CD4-positive, alpha-beta T cell treated with Interleukin-15 for 4 hours (primary cell): ENCODE results near the gene CATSPER4.

Source experiments
- DNase-seq: peaks from one replicate; pipeline ENCODE4 v3.0.0-alpha.2; 2020; ENCODE audit warnings: low spot score

Gene CATSPER4

DNA sequence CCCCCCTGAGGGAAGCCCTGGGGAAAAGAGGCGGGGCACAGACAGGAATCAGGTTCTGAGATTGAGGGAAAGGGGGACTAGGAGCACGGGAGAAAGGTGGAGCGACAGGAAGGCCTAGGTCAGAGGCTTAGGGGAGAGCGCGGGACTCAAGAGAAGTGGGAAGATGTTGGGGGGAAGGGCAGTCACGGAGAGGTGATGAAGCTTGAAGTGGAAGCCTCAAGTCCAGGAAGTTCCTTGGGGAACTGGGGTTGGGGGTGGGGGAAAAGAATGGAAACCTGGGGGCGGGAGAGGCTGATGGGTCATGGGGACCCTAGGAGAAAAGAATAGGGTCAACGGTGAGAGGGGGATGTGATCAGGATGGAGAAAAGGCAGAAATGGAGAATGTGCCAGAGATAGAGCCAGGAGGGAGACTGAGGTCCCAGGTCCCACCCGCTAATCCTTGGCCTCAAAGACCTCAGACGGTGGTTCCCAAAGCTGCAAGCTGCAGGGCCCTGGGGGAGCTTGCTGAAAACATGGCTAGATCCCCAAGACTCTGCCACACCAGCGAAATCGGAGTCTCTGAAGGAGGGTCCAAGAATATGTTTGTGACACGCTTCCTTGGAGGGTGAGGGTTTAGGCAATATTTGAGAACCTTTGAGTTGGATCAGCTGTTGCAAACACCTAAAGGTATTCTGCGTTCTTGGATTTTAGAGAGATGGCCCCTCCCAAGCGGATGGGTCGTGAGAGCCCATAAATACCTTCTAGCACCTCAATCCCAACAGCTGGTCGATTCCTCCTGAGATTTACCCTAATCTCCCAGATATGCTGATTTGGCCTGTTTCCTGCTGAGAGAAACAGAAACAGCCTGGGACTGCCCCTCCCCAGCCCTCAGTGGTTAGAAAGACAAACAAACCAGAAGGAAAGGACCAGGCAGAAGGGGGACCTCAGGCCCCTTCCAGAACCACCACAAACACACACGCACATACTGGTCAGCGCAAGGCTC lies 25.2 kb upstream of the CATSPER4 start:
- DNase-seq = no peak

DNA sequence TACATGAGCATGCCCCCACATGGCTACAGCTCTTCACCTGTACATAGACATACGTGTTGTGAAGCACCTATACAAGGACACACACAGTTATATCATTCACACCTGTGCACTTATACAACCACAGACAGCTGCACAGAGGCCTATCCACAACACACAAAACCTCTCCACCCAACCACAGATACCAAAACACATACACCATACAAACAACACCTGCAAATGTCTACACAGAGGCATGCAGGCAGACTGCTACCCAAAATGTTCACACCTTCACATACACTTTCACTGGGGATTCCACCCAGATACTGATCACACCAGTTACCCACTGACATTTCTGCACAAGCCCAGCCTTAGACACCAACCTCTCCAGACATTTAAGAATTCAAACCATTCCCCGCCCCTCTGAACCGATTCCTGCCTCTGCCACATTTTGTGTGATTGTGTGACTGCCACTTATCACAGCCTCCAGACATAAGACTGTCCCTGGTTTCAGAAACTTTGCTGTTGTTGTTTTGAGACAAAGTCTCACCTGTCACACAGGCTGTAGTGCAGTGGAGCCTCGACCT lies 23.6 kb upstream of the CATSPER4 start:
- no peak for DNase-seq

DNA sequence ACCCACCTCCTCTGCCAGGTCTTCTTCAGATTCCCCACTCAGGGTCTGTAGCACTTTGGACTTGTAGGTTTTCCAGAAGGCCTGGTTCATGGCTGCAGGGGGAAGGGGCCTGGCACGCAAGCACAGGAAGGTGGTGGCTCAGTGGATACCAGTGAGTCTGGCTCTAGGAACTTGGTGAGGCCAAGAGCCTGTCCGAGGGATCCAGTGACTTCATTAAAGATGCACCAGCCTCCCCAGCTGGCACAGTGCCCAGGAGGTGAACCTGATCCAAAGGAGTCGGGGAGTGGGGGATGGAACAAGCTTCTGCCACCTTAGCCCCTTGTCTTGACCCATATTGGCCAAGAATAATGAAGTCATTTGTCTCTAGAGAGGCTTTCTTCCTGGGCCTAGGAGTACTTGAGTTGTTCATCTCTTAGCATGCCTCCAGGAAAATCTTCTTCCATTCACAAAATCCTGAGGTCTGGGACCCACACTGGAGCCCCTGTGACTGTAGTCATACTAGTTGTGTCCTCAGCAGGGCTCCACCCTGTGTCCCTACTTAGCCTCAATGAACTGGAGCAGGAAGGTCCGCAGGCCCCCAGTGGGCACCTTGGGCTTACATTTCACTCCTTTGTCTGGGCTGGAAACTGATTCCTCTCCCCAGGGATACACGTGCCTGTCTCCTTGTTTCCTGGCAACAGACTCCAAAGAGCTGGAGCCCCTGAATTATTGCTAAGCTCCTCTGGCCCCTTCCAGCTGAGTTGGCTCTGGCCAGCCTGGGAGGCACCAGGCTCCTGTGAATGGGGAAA lies 21.8 kb upstream of the CATSPER4 start, which contains the start of gene C1orf232:
Gene C1orf232 (minus strand): TSS at position 554 of the 788 bp plus-strand sequence. CDS start 464 bp downstream, at position 90.
- no peak for DNase-seq

DNA sequence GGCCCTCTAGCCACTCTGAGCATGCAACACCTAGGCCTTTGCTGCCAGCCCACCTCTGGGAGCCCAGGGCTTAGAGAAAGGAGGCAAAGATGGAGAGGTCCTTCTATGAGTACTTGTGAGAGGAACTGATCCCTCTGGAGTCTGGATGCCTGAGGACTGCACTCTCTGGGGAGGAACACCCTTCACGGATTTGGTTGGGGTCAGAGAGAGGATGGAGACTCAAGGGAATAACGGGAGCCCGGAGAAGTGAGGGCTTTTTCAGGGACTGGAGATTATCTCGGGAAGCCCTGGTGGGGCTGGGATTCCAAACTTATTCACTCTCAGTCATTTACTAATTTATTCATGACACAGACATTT lies 21.2 kb upstream of the CATSPER4 start:
- DNase-seq = no peak

DNA sequence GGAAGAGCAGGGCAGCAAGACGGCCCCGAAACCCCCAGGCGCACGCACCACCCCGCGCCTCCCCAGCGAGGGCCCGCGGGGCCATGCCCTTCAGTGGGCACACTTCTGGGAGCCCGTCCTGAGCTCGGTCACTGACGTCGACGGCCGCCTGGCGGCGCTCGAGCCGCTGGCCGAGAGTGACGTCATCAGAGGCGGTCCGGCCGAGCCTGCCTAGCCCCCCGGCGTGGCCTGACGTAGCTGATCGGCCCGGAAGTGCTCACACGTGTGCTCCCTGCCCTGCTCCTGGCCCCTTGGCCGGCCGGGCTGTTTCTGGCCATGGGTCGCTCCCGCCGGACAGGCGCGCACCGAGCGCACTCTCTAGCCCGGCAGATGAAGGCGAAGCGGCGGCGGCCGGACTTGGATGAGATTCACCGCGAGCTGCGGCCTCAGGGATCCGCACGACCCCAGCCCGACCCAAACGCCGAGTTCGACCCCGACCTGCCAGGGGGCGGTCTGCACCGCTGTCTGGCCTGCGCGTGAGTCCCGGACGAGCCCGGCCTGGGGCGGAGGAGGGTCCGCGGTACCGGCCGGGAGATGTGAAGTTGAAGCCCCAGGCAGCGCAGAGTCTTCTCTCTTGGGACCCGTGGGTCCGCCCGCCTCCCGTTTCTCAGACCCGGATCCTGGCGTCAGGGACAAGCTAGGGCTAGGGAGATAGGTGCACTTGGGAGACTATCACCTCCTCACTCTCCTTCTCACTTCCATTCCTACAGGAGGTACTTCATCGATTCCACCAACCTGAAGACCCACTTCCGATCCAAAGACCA lies 20.5 kb upstream of the CATSPER4 start, which contains the start of gene ZNF593:
Gene ZNF593 (plus strand): TSS at position 240 of the 803 bp plus-strand sequence. CDS start 76 bp downstream, at position 316.
- DNase-seq = peak; percentile 88

DNA sequence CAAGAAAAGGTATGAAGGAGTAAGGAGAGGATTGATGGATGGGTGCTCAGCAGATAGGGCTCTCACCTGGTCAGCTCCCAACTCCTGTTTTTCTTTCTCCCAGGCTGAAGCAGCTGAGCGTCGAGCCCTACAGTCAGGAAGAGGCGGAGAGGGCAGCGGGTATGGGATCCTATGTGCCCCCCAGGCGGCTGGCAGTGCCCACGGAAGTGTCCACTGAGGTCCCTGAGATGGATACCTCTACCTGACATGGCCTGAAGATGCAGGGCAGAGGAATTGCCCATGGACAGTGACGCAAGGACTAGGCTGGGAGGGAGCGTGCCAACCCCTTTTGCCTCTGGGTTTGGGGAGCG lies 20.0 kb upstream of the CATSPER4 start:
- DNase-seq = no peak

DNA sequence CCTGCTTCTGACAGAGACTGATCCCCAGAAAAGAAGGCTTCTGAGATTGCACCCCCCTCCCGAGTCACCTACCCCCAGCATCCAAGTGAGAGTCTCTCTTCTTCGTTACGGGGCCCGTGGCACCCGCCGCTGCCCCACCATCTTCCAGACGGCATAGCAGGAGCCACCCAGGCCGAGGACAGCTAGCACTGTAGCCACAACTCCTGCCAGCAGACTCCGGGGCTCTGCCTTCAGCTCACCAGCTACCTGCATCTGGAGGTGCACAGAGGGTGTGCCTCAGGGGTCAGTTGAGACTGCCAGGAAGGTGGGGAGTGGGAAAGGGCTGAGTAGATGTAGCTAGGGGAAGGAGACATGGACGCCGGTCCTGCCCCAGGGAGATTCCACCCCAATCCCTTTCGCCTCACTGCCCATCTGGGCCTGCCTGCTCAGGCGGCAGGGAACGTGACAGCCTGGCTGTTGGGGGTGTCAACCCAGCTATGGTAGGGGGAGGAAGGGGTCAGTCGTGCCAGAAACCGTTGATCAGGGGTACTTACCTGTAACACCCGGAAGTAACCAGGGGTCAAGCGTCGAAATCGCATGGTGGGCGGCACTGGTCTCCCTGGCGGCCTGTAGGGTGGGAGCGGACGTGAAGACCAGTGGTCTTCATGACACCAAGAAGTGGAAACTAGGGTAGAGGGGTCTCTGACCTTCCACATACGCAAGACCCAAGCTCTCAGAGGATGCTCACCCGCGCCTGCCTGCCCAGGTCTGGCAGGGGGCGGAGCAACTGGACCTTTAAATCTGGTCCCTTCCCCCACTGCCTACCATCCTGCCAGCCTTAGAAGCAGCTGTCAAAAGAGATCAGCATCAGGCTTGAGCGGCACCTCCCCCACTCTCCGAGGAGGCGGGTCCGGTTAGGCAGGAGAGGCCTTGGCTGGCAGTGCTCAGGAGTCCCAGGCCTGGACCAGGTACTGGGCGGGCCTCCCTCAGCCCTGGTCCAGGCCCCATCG lies 19.0 kb upstream of the CATSPER4 start, which contains the start of gene ZNF593OS:
Gene ZNF593OS (minus strand): TSS at position 749 of the 989 bp plus-strand sequence. CDS start 171 bp downstream, at position 578.
- DNase-seq = no peak

DNA sequence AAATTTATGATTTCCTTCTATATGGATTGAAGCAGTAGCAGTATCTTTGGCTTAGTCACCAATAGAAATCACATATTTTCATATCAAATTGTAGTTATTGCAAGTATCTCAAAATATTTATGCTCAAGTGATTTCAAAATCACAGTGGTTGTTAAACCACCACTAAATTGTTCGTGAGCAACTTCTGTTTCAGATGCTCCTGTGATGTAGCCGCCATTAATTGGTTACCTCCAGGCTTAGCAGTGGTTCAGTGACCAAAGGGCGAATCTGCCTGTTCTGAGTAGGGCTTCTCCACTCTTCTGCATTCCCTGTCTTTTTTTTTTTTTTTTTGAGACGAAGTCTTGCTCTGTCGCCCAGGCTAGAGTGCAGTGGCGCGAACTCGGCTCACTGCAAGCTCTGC lies 15.1 kb upstream of the CATSPER4 start:
- DNase-seq = no peak

DNA sequence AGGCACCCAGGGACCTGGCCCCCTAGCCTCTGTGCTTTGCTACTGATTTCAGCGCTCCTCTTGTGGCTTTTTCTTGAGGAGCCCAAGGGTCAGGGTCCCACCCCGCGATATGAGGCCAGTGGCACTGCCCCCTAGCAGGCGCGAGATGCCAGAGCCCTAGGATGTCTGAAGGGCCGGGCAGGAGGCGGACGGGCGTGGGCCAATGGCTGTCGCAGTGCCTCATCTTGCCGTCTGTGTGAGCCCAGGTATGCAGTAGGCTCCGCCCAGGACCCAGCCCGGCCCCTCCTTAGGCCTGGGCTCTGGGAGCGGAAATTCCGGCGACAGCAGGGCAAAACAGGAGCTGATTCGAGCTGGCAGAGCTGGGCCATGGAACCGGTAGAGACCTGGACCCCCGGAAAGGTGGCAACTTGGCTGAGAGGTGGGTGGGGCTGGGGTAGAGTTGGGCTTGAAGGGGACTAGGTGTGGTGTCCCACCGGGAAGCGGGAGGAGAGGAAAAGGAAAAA lies 13.2 kb upstream of the CATSPER4 start, which contains the start of gene CNKSR1:
Gene CNKSR1 (plus strand): TSS at position 310 of the 503 bp plus-strand sequence. CDS start 57 bp downstream, at position 367.
- no peak for DNase-seq

DNA sequence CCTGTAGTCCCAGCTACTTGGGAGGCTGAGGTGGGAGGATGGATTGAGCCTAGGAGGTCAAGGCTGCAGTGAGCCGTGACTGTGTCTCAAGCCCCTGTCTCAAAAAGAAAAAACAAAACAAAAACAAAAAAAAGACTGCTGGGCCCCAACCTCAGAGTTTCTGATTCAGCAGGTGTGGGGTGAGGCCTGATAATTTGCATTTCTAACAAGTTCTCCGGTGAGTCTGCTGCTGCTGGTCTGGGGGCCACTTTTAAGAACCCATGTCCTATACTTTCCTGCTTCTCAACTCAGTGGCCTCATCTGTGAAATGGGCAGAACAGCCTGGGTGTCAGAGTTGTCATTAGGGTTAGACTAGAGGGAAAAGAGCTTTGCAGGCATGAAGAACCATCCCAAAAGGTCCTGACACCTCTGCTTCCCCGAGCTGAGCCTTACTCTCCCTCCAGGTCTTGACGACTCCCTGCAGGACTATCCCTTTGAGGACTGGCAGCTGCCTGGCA lies 10.3 kb upstream of the CATSPER4 start:
- DNase-seq = no peak

DNA sequence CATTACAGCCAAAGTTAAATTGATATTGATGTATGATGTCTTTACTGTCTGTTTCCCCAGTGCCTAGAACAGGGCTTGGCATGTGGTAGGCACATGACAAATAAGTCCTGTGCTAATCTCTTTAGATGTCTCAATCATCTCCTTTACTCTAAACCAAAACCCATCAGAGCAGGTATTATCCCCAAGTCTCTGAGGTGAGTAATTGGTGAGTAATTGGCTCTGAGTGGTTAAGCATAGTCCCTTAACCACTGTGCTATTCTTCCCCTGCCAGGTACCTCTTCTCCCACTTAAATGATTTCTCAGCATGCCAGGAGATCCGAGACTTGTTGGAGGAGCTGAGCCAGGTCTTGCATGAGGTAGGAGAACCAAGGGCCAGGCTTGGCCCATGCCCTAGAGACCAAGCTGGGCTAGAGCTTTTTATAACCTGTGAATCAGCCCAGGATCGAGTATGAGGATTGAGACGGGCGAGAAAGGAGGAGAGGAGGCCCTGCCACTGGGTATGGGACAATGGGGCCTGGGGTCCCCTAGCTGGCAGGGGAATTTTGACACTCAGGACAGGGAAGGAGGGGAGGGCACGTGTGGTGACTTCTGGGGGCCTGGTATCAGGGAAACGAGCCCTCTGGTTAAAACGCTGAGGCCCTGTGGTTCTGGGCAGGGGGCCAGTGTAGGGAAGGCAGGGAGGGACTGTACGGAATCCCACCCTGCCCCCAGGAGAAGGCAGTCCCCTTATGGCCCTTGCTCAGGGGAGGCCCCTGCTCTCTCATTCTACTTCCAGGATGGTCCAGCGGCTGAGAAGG lies 8.6 kb upstream of the CATSPER4 start:
- DNase-seq = no peak

DNA sequence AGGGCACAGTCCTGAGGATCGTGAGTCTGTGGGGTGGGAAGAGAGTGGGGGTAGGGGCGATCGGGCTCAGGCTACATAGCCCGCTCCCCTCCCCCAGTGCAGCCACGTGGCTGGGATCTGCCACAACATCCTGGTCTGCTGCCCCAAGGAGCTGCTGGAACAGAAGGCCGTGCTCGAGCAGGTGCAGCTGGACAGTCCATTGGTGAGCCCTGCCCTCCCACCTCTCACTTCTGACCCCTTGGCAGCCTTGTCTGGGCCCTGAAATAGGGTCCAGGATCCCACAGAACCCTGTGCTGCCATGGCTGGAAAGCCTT lies 8.1 kb upstream of the CATSPER4 start:
- no peak for DNase-seq

DNA sequence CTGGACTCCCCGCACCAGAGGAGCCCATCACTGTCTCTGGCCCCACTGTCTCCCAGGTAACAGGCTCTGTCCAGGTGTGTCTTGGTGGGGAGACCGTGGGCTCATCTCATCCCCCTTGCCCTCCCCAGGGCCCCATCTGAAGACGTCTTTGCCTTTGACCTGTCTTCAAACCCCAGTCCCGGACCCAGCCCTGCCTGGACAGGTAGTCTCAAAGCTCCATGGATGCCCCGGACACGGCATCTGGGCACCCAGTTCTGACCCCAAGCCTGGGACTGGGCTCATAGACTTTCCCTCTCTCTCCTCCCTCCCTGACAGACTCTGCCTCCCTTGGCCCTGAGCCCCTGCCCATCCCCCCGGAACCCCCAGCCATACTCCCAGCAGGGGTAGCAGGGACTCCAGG lies 6.3 kb upstream of the CATSPER4 start:
- no peak for DNase-seq

DNA sequence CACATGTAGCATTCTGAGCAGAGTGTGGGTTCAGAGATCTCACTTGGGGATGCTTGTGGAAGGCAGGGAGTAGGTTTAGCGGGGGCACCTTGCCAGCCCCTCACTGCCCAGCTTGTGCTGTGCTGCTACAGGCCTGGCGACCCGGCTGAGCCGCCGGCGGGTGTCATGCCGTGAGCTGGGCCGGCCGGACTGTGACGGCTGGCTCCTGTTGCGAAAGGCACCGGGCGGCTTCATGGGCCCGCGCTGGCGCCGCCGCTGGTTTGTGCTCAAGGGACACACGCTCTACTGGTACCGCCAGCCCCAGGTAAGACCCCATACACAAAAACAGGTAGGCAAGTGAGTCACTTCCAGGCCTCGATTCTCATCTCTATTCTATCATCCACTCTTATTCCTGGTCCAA lies 5.5 kb upstream of the CATSPER4 start:
- no peak for DNase-seq

DNA sequence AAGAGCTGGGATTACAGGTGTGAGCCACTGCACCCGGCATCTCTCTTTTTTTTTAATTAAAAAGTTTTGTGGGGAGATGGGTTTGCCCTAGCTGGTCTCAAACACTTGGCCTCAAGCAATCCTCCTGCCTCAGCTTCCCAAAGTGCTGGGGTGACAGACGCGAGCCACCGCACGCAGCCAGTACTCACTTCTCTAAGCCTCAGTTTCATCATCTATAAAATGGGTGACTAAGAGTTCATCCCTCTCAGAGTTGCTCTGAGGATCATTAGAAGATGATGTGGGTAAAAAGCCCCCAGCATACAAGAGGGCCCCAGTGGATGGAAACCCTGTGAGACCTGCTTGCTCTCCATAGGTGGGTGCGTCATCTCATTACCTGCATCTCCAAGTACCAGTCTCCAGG lies 2.5 kb upstream of the CATSPER4 start:
- DNase-seq = no peak

DNA sequence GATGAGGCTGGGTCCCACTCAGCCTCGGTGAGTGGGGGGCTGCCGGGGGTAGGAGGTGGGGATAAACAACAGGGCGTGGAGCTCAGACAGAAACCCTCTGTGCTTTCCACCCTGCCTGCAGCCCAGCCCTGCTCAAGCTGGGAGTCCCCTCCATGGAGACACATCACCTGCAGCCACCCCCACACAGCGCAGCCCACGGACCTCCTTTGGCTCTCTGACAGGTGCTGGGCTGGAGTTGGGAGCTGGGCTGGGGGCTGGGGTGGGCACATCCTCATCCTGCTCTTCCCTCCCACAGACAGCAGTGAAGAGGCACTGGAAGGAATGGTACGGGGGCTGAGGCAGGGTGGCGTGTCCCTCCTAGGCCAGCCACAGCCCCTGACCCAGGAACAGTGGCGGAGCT lies 1.9 kb upstream of the CATSPER4 start:
- no peak for DNase-seq

DNA sequence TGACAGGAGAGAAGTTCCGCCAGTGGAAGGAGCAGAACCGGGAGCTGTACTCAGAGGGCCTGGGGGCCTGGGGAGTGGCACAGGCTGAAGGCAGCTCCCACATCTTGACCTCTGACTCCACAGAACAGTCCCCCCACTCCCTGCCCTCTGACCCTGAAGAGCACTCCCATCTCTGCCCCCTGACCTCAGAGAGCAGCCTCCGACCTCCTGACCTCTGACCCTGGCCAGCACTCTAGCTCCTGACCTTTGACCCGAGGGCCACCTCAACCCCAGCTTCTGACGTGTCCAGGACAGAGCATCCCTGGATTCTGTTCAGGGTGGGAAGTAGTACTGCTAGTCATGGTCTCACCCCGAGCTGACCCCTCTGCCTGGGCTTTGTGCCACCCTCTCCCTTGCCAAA lies 1.1 kb upstream of the CATSPER4 start:
- DNase-seq = no peak

DNA sequence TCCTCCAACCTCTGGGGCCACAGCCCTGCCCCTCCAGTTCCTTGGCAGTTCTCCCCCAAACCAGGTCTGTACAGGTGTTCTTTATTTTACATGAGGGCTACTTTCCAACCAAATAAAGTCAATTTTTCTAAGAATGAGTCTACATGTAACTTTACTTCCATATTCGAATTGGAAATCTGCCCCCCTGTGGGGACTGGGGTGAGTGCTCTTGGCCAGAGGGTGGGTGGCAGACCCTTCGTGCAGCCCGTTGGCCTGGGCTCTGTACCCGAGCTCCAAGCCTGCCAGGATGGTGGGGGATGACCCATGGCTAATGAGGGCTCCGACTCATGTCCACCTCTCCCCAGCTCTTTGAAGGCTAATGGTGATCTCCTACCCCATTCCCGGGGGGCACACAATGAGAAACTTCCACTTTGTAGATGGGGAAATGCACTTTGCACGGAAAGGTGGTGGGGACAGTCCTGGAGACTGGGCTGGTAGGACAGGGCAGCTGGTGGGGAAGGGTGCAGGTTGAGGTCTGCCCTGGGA lies 589 bp upstream of the CATSPER4 start:
- DNase-seq = no peak

DNA sequence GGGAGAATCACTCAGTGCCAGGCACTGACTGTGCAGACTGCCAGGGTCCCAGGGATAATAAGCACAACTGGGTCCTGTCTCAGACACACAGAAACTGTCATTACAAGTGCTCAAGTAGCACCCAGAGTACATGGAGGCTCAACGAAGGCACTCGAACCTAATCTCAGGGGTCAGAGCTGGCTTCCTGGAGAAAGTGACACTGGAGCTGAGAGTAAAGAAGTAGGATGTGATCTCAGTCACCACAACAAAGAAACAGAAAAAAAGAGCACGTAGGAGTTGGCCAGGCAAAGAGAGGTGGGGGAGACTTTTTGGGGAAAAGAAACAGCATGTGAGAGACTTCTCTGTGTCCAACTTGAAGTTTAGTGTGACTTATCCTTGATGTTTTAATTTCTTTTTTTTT lies 1.3 kb downstream of the CATSPER4 start:
- no peak for DNase-seq
